Mesendoderm (in vitro differentiated cells): Measurements from ENCODE around the gene NOSIP.

Source experiments
- DNase-seq: peaks from one replicate; pipeline ENCODE4 v3.0.0; 2013
- H2AK5ac ChIP-seq: 2 replicates; pipeline ENCODE4 v1.6.1; 2013; ENCODE audit warnings: low read length, inconsistent platforms
- H2BK120ac ChIP-seq: 2 replicates; pipeline ENCODE4 v1.6.1; 2013; ENCODE audit warnings: low read depth, mild to moderate bottlenecking, low read length, moderate library complexity, mixed read lengths
- H2BK15ac ChIP-seq: replicated peaks from 2 replicates; pipeline ENCODE4 v1.6.1; 2013; ENCODE audit warnings: low read depth, mild to moderate bottlenecking, moderate library complexity
- H2BK5ac ChIP-seq: 2 replicates; pipeline ENCODE4 v1.6.1; 2013; ENCODE audit warnings: low read length, inconsistent platforms
- H3K18ac ChIP-seq: 2 replicates; pipeline ENCODE4 v1.6.1; 2013; ENCODE audit warnings: mild to moderate bottlenecking, low read length, mixed read lengths
- H3K23ac ChIP-seq: one replicate; pipeline ENCODE4 v1.6.1; 2013; ENCODE audit warnings: low read length
- H3K27ac ChIP-seq: 2 replicates; pipeline ENCODE4 v1.5.1; 2013; ENCODE audit warnings: low read depth, mild to moderate bottlenecking, inconsistent platforms, low read length, moderate library complexity
- H3K27me3 ChIP-seq: 2 replicates; pipeline ENCODE4 v1.6.1; 2013; ENCODE audit warnings: low read length, control low read depth, mild to moderate bottlenecking, inconsistent platforms; ENCODE audit not compliant: insufficient read depth, poor library complexity
- H3K36me3 ChIP-seq: 2 replicates; pipeline ENCODE4 v1.6.1; 2013; ENCODE audit warnings: low read length, inconsistent platforms; ENCODE audit not compliant: control insufficient read depth, insufficient read depth
- H3K4ac ChIP-seq: one replicate; pipeline ENCODE4 v1.6.1; 2013; ENCODE audit warnings: low read depth, mild to moderate bottlenecking, low read length, moderate library complexity
- H3K4me1 ChIP-seq: 2 replicates; pipeline ENCODE4 v1.6.1; 2013; ENCODE audit warnings: low read depth, low read length, inconsistent platforms; ENCODE audit not compliant: control insufficient read depth
- H3K4me2 ChIP-seq: 2 replicates; pipeline ENCODE4 v1.6.1; 2013; ENCODE audit warnings: low read length
- H3K4me3 ChIP-seq: 2 replicates; pipeline ENCODE4 v1.5.1; 2013; ENCODE audit warnings: mild to moderate bottlenecking, low read length
- H3K56ac ChIP-seq: one replicate; pipeline ENCODE4 v1.6.1; 2013; ENCODE audit warnings: low read length
- H3K79me1 ChIP-seq: 2 replicates; pipeline ENCODE4 v1.6.1; 2013; ENCODE audit warnings: low read length, inconsistent platforms
- H3K79me2 ChIP-seq: 2 replicates; pipeline ENCODE4 v1.6.1; 2013; ENCODE audit warnings: mild to moderate bottlenecking, low read length; ENCODE audit not compliant: control insufficient read depth, insufficient read depth
- H3K9ac ChIP-seq: 2 replicates; pipeline ENCODE4 v1.6.1; 2013; ENCODE audit warnings: low read length, inconsistent platforms
- H4K5ac ChIP-seq: one replicate; pipeline ENCODE4 v1.6.1; 2013; ENCODE audit warnings: low read length
- H4K8ac ChIP-seq: one replicate; pipeline ENCODE4 v1.6.1; 2013; ENCODE audit warnings: low read depth, mild to moderate bottlenecking, control low read depth, low read length, moderate library complexity
- WGBS: extraction: QIAGEN DNeasy Blood & Tissue Kit; methylation state at CpG from one replicate; pipeline ENCODE4 v1.1.7; 2013; ENCODE audit warnings: low lambda C conversion rate, missing lambda C conversion rate; ENCODE audit not compliant: insufficient coverage; ENCODE audit errors: extremely low coverage; 5-methylcytosine and 5-hydroxymethylcytosine counted together

NOSIP gene

GRCh38 chr19:49597703-49597974 is 17.3 kb upstream of the NOSIP start:
- H3K79me2 ChIP-seq: peaks cover 23% of the 10 kb centered on the region
- no peak overlapping the region for H4K5ac ChIP-seq
- no CpG with 5 or more reads among the region's 29 CpGs for WGBS
- peaks cover 15% of the 10 kb centered on the region for H3K79me1 ChIP-seq
- H3K18ac ChIP-seq: no peak overlapping the region
- no peak overlapping the region for H2BK5ac ChIP-seq
- no peak for DNase-seq
- no peak overlapping the region for H2AK5ac ChIP-seq
- H3K36me3 ChIP-seq: peaks cover 17% of the 10 kb centered on the region
- H3K4ac ChIP-seq: no peak overlapping the region
- H3K9ac ChIP-seq: no peak overlapping the region
- H3K4me3 ChIP-seq: no peak overlapping the region
- H4K8ac ChIP-seq: no peak overlapping the region
- H3K4me1 ChIP-seq: no peaks in the 10 kb centered on the region
- H3K23ac ChIP-seq: no peak overlapping the region
- no peak overlapping the region for H3K56ac ChIP-seq
- no peaks in the 10 kb centered on the region for H3K27me3 ChIP-seq
- no peak overlapping the region for H3K4me2 ChIP-seq
- no peak overlapping the region for H2BK120ac ChIP-seq
- no peak overlapping the region for H3K27ac ChIP-seq
- no peak overlapping the region for H2BK15ac ChIP-seq

- Histone ChIP-seq H3K56ac (no peak overlapping the region), H3K9ac (no peak overlapping the region), H3K79me2 (peaks cover 28% of the 10 kb centered on the region), H2BK15ac (no peak overlapping the region), H3K4me1 (no peaks in the 10 kb centered on the region), H2BK120ac (no peak overlapping the region), H3K36me3 (peaks cover 17% of the 10 kb centered on the region), H3K27me3 (no peaks in the 10 kb centered on the region), H4K5ac (no peak overlapping the region), H3K79me1 (peaks cover 15% of the 10 kb centered on the region), H2AK5ac (no peak overlapping the region), H3K23ac (no peak overlapping the region), H3K4ac (no peak overlapping the region), H3K4me2 (no peak overlapping the region), H2BK5ac (no peak overlapping the region), H4K8ac (no peak overlapping the region), H3K4me3 (no peak overlapping the region), H3K18ac (no peak overlapping the region), H3K27ac (no peak overlapping the region)
- no peak for DNase-seq
- WGBS: no CpG with 5 or more reads among the region's 65 CpGs
Measured at GRCh38 chr19:49596954-49597702, 16.8 kb upstream of the NOSIP start.

- H3K4ac ChIP-seq: no peak overlapping the region
- H3K23ac ChIP-seq: no peak overlapping the region
- H3K4me2 ChIP-seq: no peak overlapping the region
- DNase-seq: no peak
- no peak overlapping the region for H3K4me3 ChIP-seq
- no CpG with 5 or more reads among the region's 15 CpGs for WGBS
- H3K27ac ChIP-seq: no peak overlapping the region
- no peak overlapping the region for H3K18ac ChIP-seq
- no peaks in the 10 kb centered on the region for H3K27me3 ChIP-seq
- no peak overlapping the region for H2AK5ac ChIP-seq
- no peak overlapping the region for H4K5ac ChIP-seq
- no peaks in the 10 kb centered on the region for H3K4me1 ChIP-seq
- H3K79me2 ChIP-seq: peaks cover 29% of the 10 kb centered on the region
- H3K9ac ChIP-seq: no peak overlapping the region
- H3K56ac ChIP-seq: no peak overlapping the region
- no peak overlapping the region for H2BK15ac ChIP-seq
- peaks cover 15% of the 10 kb centered on the region for H3K79me1 ChIP-seq
- no peak overlapping the region for H4K8ac ChIP-seq
- peaks cover 12% of the 10 kb centered on the region for H3K36me3 ChIP-seq
- no peak overlapping the region for H2BK5ac ChIP-seq
- no peak overlapping the region for H2BK120ac ChIP-seq
Measured at GRCh38 chr19:49596407-49596806, 16.1 kb upstream of the NOSIP start.

GRCh38 chr19:49595819-49596404 is 15.6 kb upstream of the NOSIP start:
- Histone ChIP-seq H3K23ac (no peak overlapping the region), H2BK5ac (no peak overlapping the region), H4K8ac (no peak overlapping the region), H3K36me3 (peaks cover 10% of the 10 kb centered on the region), H3K4ac (no peak overlapping the region), H2BK15ac (no peak overlapping the region), H4K5ac (no peak overlapping the region), H3K79me2 (peaks cover 26% of the 10 kb centered on the region), H3K27me3 (no peaks in the 10 kb centered on the region), H3K56ac (no peak overlapping the region), H3K18ac (no peak overlapping the region), H3K27ac (no peak overlapping the region), H3K79me1 (peaks cover 13% of the 10 kb centered on the region), H3K9ac (no peak overlapping the region), H2BK120ac (no peak overlapping the region), H3K4me3 (no peak overlapping the region), H3K4me2 (no peak overlapping the region), H3K4me1 (no peaks in the 10 kb centered on the region), H2AK5ac (no peak overlapping the region)
- no CpG with 5 or more reads among the region's 32 CpGs for WGBS
- DNase-seq: no peak

GRCh38 chr19:49594993-49595818 is 14.8 kb upstream of the NOSIP start:
- H3K4me2 ChIP-seq: no peak overlapping the region
- WGBS: no CpG with 5 or more reads among the region's 35 CpGs

More at GRCh38 chr19:49594993-49595818, 14.8 kb upstream of the NOSIP start:
- H3K56ac ChIP-seq: no peak overlapping the region
- H2AK5ac ChIP-seq: no peak overlapping the region
- H3K4me1 ChIP-seq: no peaks in the 10 kb centered on the region
- H3K79me1 ChIP-seq: peaks cover 13% of the 10 kb centered on the region
- H2BK120ac ChIP-seq: no peak overlapping the region
- no peak overlapping the region for H4K8ac ChIP-seq
- H2BK5ac ChIP-seq: no peak overlapping the region
- no peak overlapping the region for H3K18ac ChIP-seq
- H3K4ac ChIP-seq: no peak overlapping the region
- peaks cover 27% of the 10 kb centered on the region for H3K79me2 ChIP-seq
- no peak overlapping the region for H3K27ac ChIP-seq
- H3K23ac ChIP-seq: no peak overlapping the region
- peaks cover 8% of the 10 kb centered on the region for H3K36me3 ChIP-seq
- no peak overlapping the region for H3K4me3 ChIP-seq
- no peak overlapping the region for H4K5ac ChIP-seq
- H3K9ac ChIP-seq: no peak overlapping the region
- H2BK15ac ChIP-seq: no peak overlapping the region
- H3K27me3 ChIP-seq: no peaks in the 10 kb centered on the region
- DNase-seq: no peak
